Measurements from ENCODE around the gene TBC1D22A. TPM values are rescaled to one million over a fixed set of nuclear protein-coding genes. Genes with fewer than 3 reads are reported as not detected.

The TBC1D22A gene
- total and polyA plus RNA-seq, 9 of the 15 experiments (the other 6 are each of a cell fraction or from before 2014, with no cell fraction given): 0.20 to 11.5 (median 5.2) TPM

GRCh38 chr22:46934746-46935491 is 172.5 kb downstream of the TBC1D22A start (continued):
- TF ChIP-seq ASH1L (IDR thresholded peaks at IDR 0.05; ENCODE audit: borderline replicate concordance, low read depth, partially characterized antibody): no peak
- no peak for TF ChIP-seq ZNF717 (CRISPR knock-in tag; IDR thresholded peaks at IDR 0.05)
- TF ChIP-seq PBX2 (CRISPR knock-in tag; IDR thresholded peaks at IDR 0.05; ENCODE audit: low read depth): no peak
- no peak for TF ChIP-seq PBX2 (tag; conservative IDR thresholded peaks at IDR 0.05; ENCODE audit: low read depth)
- no peak for TF ChIP-seq RAD21 (CRISPR knock-in tag; conservative IDR thresholded peaks at IDR 0.05 in 1 of 2, IDR thresholded peaks at IDR 0.05 in 1 of 2)
- no peak for TF ChIP-seq FOXP1 (CRISPR knock-in tag; IDR thresholded peaks at IDR 0.05)
- peak; percentile 10; the same call in 1 of the 2 replicates for TF ChIP-seq CREB1 (IDR thresholded peaks at IDR 0.05)
- TF ChIP-seq CREB1 (CRISPR knock-in tag; IDR thresholded peaks at IDR 0.05): no peak
- TF ChIP-seq HMGXB4 (CRISPR knock-in tag; IDR thresholded peaks at IDR 0.05): no peak
- TF ChIP-seq NFIC (IDR thresholded peaks at IDR 0.05): 0 out of 2 replicates have a peak, but pooled peaks have one; percentile 28
- peak; percentile 37 to 75; a peak in 3 of 4 replicates for TF ChIP-seq RCOR1 (IDR thresholded peaks at IDR 0.05; ENCODE audit: borderline replicate concordance in 1 of 2, low read depth in 2 of 2, low read length in 2 of 2)
- TF ChIP-seq KAT2B (IDR thresholded peaks at IDR 0.05; ENCODE audit: low read depth, low read length): no peak
- TF ChIP-seq ZNF354B (CRISPR knock-in tag; IDR thresholded peaks at IDR 0.05): no peak

Data from K562 (cell line).